Mesenchymal stem cell (in vitro differentiated cells and primary cell): Measurements from ENCODE around the gene GRM1.

ENCODE experiments used
- DNase-seq: peaks from one replicate; pipeline ENCODE4 v3.0.0-alpha.2; 2013
- H2AFZ ChIP-seq: one replicate; pipeline ENCODE4 v1.6.1; 2013; ENCODE audit warnings: low read depth, mild to moderate bottlenecking, control low read depth, inconsistent platforms, low read length, moderate library complexity
- H2AK5ac ChIP-seq: 2 replicates; pipeline ENCODE4 v1.6.1; 2013; ENCODE audit warnings: low read length, moderate library complexity, mild to moderate bottlenecking, inconsistent platforms; ENCODE audit not compliant: severe bottlenecking
- H2BK120ac ChIP-seq: one replicate; pipeline ENCODE4 v1.6.1; 2013; ENCODE audit warnings: low read depth, mild to moderate bottlenecking, inconsistent platforms, low read length, moderate library complexity
- H2BK12ac ChIP-seq, 2 experiments: one replicate each; pipeline ENCODE4 v1.6.1; 2013; ENCODE audit warnings: inconsistent platforms in 2 of 2, low read length in 2 of 2, mild to moderate bottlenecking in 2 of 2, moderate library complexity in 2 of 2, control low read depth in 1 of 2
- H2BK15ac ChIP-seq: one replicate; pipeline ENCODE4 v1.6.1; 2013; ENCODE audit warnings: mild to moderate bottlenecking, low read depth, inconsistent platforms; ENCODE audit not compliant: poor library complexity, severe bottlenecking
- H2BK5ac ChIP-seq: 2 replicates; pipeline ENCODE4 v1.6.1; 2013; ENCODE audit warnings: low read depth, mild to moderate bottlenecking, low read length, control low read depth, inconsistent platforms; ENCODE audit not compliant: poor library complexity, severe bottlenecking
- H3K14ac ChIP-seq, 2 experiments: one replicate each; pipeline ENCODE4 v1.6.1; 2013; ENCODE audit warnings: inconsistent platforms in 2 of 2, low read length in 2 of 2, control low read depth in 1 of 2, mild to moderate bottlenecking in 1 of 2, moderate library complexity in 1 of 2
- H3K18ac ChIP-seq, 2 experiments: one replicate each; pipeline ENCODE4 v1.6.1; 2013; ENCODE audit warnings: inconsistent platforms in 2 of 2, low read length in 2 of 2, control low read depth in 1 of 2, low read depth in 1 of 2, mild to moderate bottlenecking in 1 of 2
- H3K23ac ChIP-seq, 2 experiments: one replicate each; pipeline ENCODE4 v1.6.1; 2013; ENCODE audit warnings: inconsistent platforms in 2 of 2, low read length in 2 of 2, mild to moderate bottlenecking in 2 of 2, moderate library complexity in 2 of 2, control low read depth in 1 of 2
- H3K27ac ChIP-seq: 2 replicates; pipeline ENCODE4 v1.5.1; 2013; ENCODE audit warnings: mild to moderate bottlenecking, moderate library complexity, low read length, control low read depth, inconsistent platforms; ENCODE audit not compliant: poor library complexity, severe bottlenecking
- H3K27me3 ChIP-seq, 2 experiments: 2 replicates each; pipeline versions ENCODE4 v1.6.1 to v1.7.0; 2013; ENCODE audit warnings: low read length in 2 of 2, mild to moderate bottlenecking in 2 of 2, moderate library complexity in 2 of 2, control low read depth in 1 of 2, inconsistent platforms in 1 of 2; ENCODE audit not compliant: control insufficient read depth in 1 of 2, insufficient read depth in 1 of 2
- H3K36me3 ChIP-seq, 2 experiments: 2 replicates each; pipeline versions ENCODE4 v1.6.1 to v1.7.0; 2013; ENCODE audit warnings: low read length in 2 of 2, control low read depth in 1 of 2, inconsistent platforms in 1 of 2, low read depth in 1 of 2, mild to moderate bottlenecking in 1 of 2; ENCODE audit not compliant: insufficient read depth in 2 of 2, control insufficient read depth in 1 of 2
- H3K4ac ChIP-seq, 2 experiments: one replicate each; pipeline ENCODE4 v1.6.1; 2013; ENCODE audit warnings: inconsistent platforms in 2 of 2, low read length in 2 of 2, mild to moderate bottlenecking in 2 of 2, moderate library complexity in 2 of 2, control low read depth in 1 of 2, low read depth in 1 of 2
- H3K4me1 ChIP-seq: 2 replicates; pipeline ENCODE4 v1.6.1; 2013; ENCODE audit warnings: low read depth, low read length, control low read depth; ENCODE audit not compliant: control insufficient read depth, insufficient read depth
- H3K4me2 ChIP-seq: 2 replicates; pipeline ENCODE4 v1.6.1; 2013; ENCODE audit warnings: low read length, mild to moderate bottlenecking, inconsistent platforms; ENCODE audit not compliant: poor library complexity, severe bottlenecking
- H3K4me3 ChIP-seq, 2 experiments: 2 replicates each; pipeline versions ENCODE4 v1.5.1 to v1.7.0; 2013; ENCODE audit warnings: low read length in 2 of 2, mild to moderate bottlenecking in 2 of 2, control low read depth in 1 of 2, low read depth in 1 of 2; ENCODE audit not compliant: insufficient read depth in 1 of 2
- H3K79me1 ChIP-seq: replicated peaks from 2 replicates; pipeline ENCODE4 v1.6.1; 2013; ENCODE audit warnings: mild to moderate bottlenecking, control low read depth, low read length, inconsistent platforms; ENCODE audit not compliant: poor library complexity, severe bottlenecking
- H3K9ac ChIP-seq: 2 replicates; pipeline ENCODE4 v1.7.0; 2013; ENCODE audit warnings: mild to moderate bottlenecking, low read length, moderate library complexity
- H3K9me3 ChIP-seq: 2 replicates; pipeline ENCODE4 v1.7.0; 2013; ENCODE audit warnings: mild to moderate bottlenecking, low read length; ENCODE audit not compliant: control insufficient read depth
- H4K8ac ChIP-seq: one replicate; pipeline ENCODE4 v1.6.1; 2013; ENCODE audit warnings: inconsistent platforms, mild to moderate bottlenecking, low read length, moderate library complexity
- H4K91ac ChIP-seq: one replicate; pipeline ENCODE4 v1.6.1; 2013; ENCODE audit warnings: mild to moderate bottlenecking, low read length, inconsistent platforms
- WGBS: methylation state at CpG from one replicate; pipeline ENCODE4 v1.1.7; 2013; ENCODE audit warnings: mixed read lengths; 5-methylcytosine and 5-hydroxymethylcytosine counted together

The GRM1 gene

DNA sequence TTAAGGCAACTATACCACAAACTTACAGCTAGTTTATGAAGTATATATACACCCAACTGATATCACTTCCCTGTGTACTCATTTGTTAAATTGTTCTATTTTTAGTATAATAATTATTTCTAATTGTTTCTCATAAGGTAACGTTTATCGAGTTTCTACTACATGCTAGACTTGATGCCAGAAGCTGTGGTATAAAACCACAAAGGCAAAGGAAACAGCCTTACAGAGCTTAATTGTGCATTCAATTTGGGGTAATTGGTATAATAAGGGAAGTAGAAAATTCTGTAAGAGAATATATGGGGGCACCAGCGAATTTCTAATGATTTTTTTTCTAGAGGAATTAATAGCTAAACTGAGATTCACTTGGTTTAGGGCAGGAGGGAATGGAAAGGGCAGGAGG lies 183.9 kb downstream of the GRM1 start:
- Histone ChIP-seq H3K4me1 (no peaks in the 10 kb centered on the region), H3K18ac (no peak overlapping the region), H3K23ac (no peak overlapping the region), H3K36me3 (no peaks in the 10 kb centered on the region), H3K79me1 (no peaks in the 10 kb centered on the region), H2BK15ac (no peak overlapping the region), H3K4me2 (no peak overlapping the region), H3K4ac (no peak overlapping the region), H3K27ac (no peak overlapping the region), H2BK5ac (no peak overlapping the region), H4K8ac (no peak overlapping the region), H4K91ac (no peak overlapping the region), H2BK120ac (no peak overlapping the region), H3K9ac (no peak overlapping the region), H3K14ac (no peak overlapping the region), H3K9me3 (no peaks in the 10 kb centered on the region), H3K4me3 (no peak overlapping the region), H2AK5ac (no peak overlapping the region), H2BK12ac (no peak overlapping the region), H3K27me3 (no peaks in the 10 kb centered on the region), H2AFZ (no peak overlapping the region)
- 67% methylated on average over 3 of the region's 3 CpGs for whole genome bisulfite sequencing
- DNase-seq, result no peak

DNA sequence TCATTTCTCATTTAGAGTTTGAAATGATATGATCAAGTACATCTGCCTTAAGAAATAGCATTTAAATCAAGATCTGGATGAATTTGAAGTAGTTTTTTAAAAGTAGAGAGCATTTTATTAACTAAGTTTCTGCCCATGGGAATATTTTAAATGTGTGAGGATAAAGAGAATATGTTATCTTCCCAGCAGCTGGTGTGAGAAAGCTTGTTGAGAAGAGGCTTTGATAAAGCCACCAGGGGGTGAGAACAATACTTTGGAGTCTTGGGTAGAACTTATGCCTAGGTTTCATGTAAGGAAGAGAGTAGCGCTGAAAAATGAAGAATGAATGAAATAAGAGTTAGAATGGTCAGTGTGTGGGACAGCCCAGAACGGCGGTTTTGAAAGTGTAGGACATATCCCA lies 190.2 kb downstream of the GRM1 start:
- H2AFZ ChIP-seq, result no peak overlapping the region
- no peak overlapping the region for H3K18ac ChIP-seq
- H3K36me3 ChIP-seq, result no peaks in the 10 kb centered on the region
- 84% methylated on average over 3 of the region's 3 CpGs for WGBS
- H2AK5ac ChIP-seq, result no peak overlapping the region
- H3K4me1 ChIP-seq, result no peaks in the 10 kb centered on the region
- no peak overlapping the region for H2BK15ac ChIP-seq
- no peak overlapping the region for H3K4me2 ChIP-seq
- no peaks in the 10 kb centered on the region for H3K27me3 ChIP-seq
- H3K79me1 ChIP-seq, result no peaks in the 10 kb centered on the region
- H3K9ac ChIP-seq, result no peak overlapping the region
- H3K9me3 ChIP-seq, result no peaks in the 10 kb centered on the region
- H4K91ac ChIP-seq, result no peak overlapping the region
- H3K23ac ChIP-seq, result no peak overlapping the region
- H3K4me3 ChIP-seq, result no peak overlapping the region
- no peak overlapping the region for H2BK120ac ChIP-seq
- H3K27ac ChIP-seq, result no peak overlapping the region
- no peak overlapping the region for H2BK5ac ChIP-seq
- no peak overlapping the region for H2BK12ac ChIP-seq
- H3K14ac ChIP-seq, result no peak overlapping the region
- H3K4ac ChIP-seq, result no peak overlapping the region
- H4K8ac ChIP-seq, result no peak overlapping the region
- no peak for DNase-seq

GRCh38 chr6:146224449-146224848 lies 195.6 kb downstream of the GRM1 start:
- Histone ChIP-seq H3K4me1 (no peaks in the 10 kb centered on the region), H3K14ac (no peak overlapping the region), H2BK15ac (no peak overlapping the region), H2BK5ac (no peak overlapping the region), H2AK5ac (no peak overlapping the region), H3K4ac (no peak overlapping the region), H3K9ac (no peak overlapping the region), H3K9me3 (no peaks in the 10 kb centered on the region), H4K91ac (no peak overlapping the region), H3K27ac (no peak overlapping the region), H3K27me3 (no peaks in the 10 kb centered on the region), H2AFZ (no peak overlapping the region), H3K36me3 (no peaks in the 10 kb centered on the region), H2BK120ac (no peak overlapping the region), H3K4me2 (no peak overlapping the region), H2BK12ac (no peak overlapping the region), H3K23ac (no peak overlapping the region), H3K4me3 (no peak overlapping the region), H3K79me1 (no peaks in the 10 kb centered on the region), H3K18ac (no peak overlapping the region), H4K8ac (no peak overlapping the region)
- no peak for DNase-seq
- WGBS, result no CpG with 5 or more reads among the region's 3 CpGs

GRCh38 chr6:146224988-146225387 lies 196.1 kb downstream of the GRM1 start:
- Histone ChIP-seq H3K4me2 (no peak overlapping the region), H3K9ac (no peak overlapping the region), H3K23ac (no peak overlapping the region), H3K79me1 (no peaks in the 10 kb centered on the region), H4K91ac (no peak overlapping the region), H3K27ac (no peak overlapping the region), H3K9me3 (no peaks in the 10 kb centered on the region), H4K8ac (no peak overlapping the region), H2BK5ac (no peak overlapping the region), H2AK5ac (no peak overlapping the region), H2BK12ac (no peak overlapping the region), H2BK15ac (no peak overlapping the region), H3K36me3 (no peaks in the 10 kb centered on the region), H3K4ac (no peak overlapping the region), H2BK120ac (no peak overlapping the region), H3K4me3 (no peak overlapping the region), H3K27me3 (no peaks in the 10 kb centered on the region), H3K18ac (no peak overlapping the region), H3K4me1 (no peaks in the 10 kb centered on the region), H3K14ac (no peak overlapping the region), H2AFZ (no peak overlapping the region)
- 88% methylated on average over 4 of the region's 5 CpGs for WGBS
- no peak for DNase-seq
